ENCODE measurements around the gene GNAQ.

The GNAQ gene

GRCh38 chr9:77938163-77938562 is 93.4 kb downstream of the GNAQ start:
- TF ChIP-seq CTCF (IDR thresholded peaks at IDR 0.05; ENCODE audit: borderline replicate concordance, insufficient read depth, low read depth, low read length): no peak
- H3K4me3 ChIP-seq (ENCODE audit: low read depth, low read length): no peak overlapping the region

GRCh38 chr9:77935974-77936373 is 95.6 kb downstream of the GNAQ start:
- no peak for TF ChIP-seq CTCF (IDR thresholded peaks at IDR 0.05; ENCODE audit: borderline replicate concordance, insufficient read depth, low read depth, low read length)
- no peak overlapping the region for H3K4me3 ChIP-seq (ENCODE audit: low read depth, low read length)

- TF ChIP-seq CTCF (IDR thresholded peaks at IDR 0.05; ENCODE audit: borderline replicate concordance, insufficient read depth, low read depth, low read length): no peak
- no peak overlapping the region for H3K4me3 ChIP-seq (ENCODE audit: low read depth, low read length)
Observed at GRCh38 chr9:77935211-77935610, 96.4 kb downstream of the GNAQ start.

- no peak overlapping the region for H3K4me3 ChIP-seq (ENCODE audit: low read depth, low read length)
- no peak for TF ChIP-seq CTCF (IDR thresholded peaks at IDR 0.05; ENCODE audit: borderline replicate concordance, insufficient read depth, low read depth, low read length)
Observed at GRCh38 chr9:77933976-77934375, 97.6 kb downstream of the GNAQ start.

GRCh38 chr9:77933019-77933418 is 98.6 kb downstream of the GNAQ start:
- no peak for TF ChIP-seq CTCF (IDR thresholded peaks at IDR 0.05; ENCODE audit: borderline replicate concordance, insufficient read depth, low read depth, low read length)
- no peak overlapping the region for H3K4me3 ChIP-seq (ENCODE audit: low read depth, low read length)

- no peak for TF ChIP-seq CTCF (IDR thresholded peaks at IDR 0.05; ENCODE audit: borderline replicate concordance, insufficient read depth, low read depth, low read length)
- H3K4me3 ChIP-seq (ENCODE audit: low read depth, low read length): no peak overlapping the region
Observed at GRCh38 chr9:77929942-77930341, 101.7 kb downstream of the GNAQ start.

GRCh38 chr9:77927265-77927664 is 104.3 kb downstream of the GNAQ start:
- H3K4me3 ChIP-seq (ENCODE audit: low read depth, low read length): no peak overlapping the region
- no peak for TF ChIP-seq CTCF (IDR thresholded peaks at IDR 0.05; ENCODE audit: borderline replicate concordance, insufficient read depth, low read depth, low read length)

Data from GM12875 (cell line).